GM21528 (cell line): Measurements from ENCODE around the gene ADAMTS15.

Experiments used
- ATAC-seq: cut with Tn5 transposase; IDR thresholded peaks from one replicate; pipeline ENCODE4 v1.9.1; 2021; ENCODE audit warnings: mild to moderate bottlenecking, moderate library complexity; ENCODE audit not compliant: unreplicated experiment, low FRiP score

Gene ADAMTS15

GRCh38 chr11:130456286-130456685 is 7.8 kb downstream of the ADAMTS15 start:
- no peak for ATAC-seq

- no peak for ATAC-seq
These were observed 9.4 kb downstream of the ADAMTS15 start for GRCh38 chr11:130457623-130458409.

- no peak for ATAC-seq
These were observed 9.9 kb downstream of the ADAMTS15 start for GRCh38 chr11:130458410-130458729.

GRCh38 chr11:130459521-130459920 is 11.1 kb downstream of the ADAMTS15 start:
- ATAC-seq = no peak

- no peak for ATAC-seq
These were observed 13.8 kb downstream of the ADAMTS15 start for GRCh38 chr11:130462101-130462885.

- ATAC-seq = no peak
These were observed 14.5 kb downstream of the ADAMTS15 start for GRCh38 chr11:130462931-130463330.

GRCh38 chr11:130464291-130464812 is 15.9 kb downstream of the ADAMTS15 start:
- ATAC-seq = no peak

- ATAC-seq = no peak
These were observed 16.8 kb downstream of the ADAMTS15 start for GRCh38 chr11:130465263-130465662.

- no peak for ATAC-seq
These were observed 18.9 kb downstream of the ADAMTS15 start for GRCh38 chr11:130467116-130467900.

- no peak for ATAC-seq
These were observed 20.7 kb downstream of the ADAMTS15 start for GRCh38 chr11:130469181-130469580.

- ATAC-seq = no peak
These were observed 22.6 kb downstream of the ADAMTS15 start for GRCh38 chr11:130470832-130471706.

GRCh38 chr11:130471731-130472433 is 23.4 kb downstream of the ADAMTS15 start:
- no peak for ATAC-seq

GRCh38 chr11:130472434-130472961 is 24.1 kb downstream of the ADAMTS15 start:
- ATAC-seq = no peak

GRCh38 chr11:130473056-130473794 is 24.8 kb downstream of the ADAMTS15 start:
- ATAC-seq = no peak

GRCh38 chr11:130473795-130474377 is 25.4 kb downstream of the ADAMTS15 start:
- ATAC-seq = no peak

- ATAC-seq = no peak
These were observed 26.4 kb downstream of the ADAMTS15 start for GRCh38 chr11:130474637-130475400.

- no peak for ATAC-seq
These were observed 27.1 kb downstream of the ADAMTS15 start for GRCh38 chr11:130475426-130476053.
